HG03103 (cell line): ENCODE results near the gene HRG.

Experiments
- ATAC-seq: cut with Tn5 transposase; IDR thresholded peaks from one replicate; pipeline ENCODE4 v1.9.1; 2021; ENCODE audit warnings: low read depth; ENCODE audit not compliant: unreplicated experiment

The HRG gene

GRCh38 chr3:186719945-186720739, 54.3 kb downstream of the HRG start:
- no peak for ATAC-seq

GRCh38 chr3:186722457-186722856, 56.6 kb downstream of the HRG start:
- no peak for ATAC-seq

DNA sequence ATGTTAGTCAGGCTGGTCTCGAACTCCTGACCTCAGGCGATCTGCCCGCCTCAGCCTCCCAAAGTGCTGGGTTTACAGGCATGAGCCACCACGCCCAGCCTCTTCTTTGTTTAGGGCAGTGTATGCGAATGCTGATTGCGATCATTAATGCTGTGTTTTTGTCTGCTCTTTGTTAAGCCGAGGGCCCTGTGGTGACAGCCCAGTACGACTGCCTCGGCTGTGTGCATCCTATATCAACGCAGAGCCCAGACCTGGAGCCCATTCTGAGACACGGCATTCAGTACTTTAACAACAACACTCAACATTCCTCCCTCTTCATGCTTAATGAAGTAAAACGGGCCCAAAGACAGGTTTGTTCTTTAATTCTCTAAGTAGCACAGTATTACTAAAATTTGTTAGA, 59.1 kb downstream of the HRG start:
- no peak for ATAC-seq
